IPS-11a (cell line): ENCODE data around the gene GRIN1.
A peak's percentile ranks its signal among the peaks of the same experiment; 100 is the strongest.

Experiments used
- H3K4me3 ChIP-seq: one replicate; pipeline ENCODE4 v1.5.1; 2013; ENCODE audit warnings: low read depth, low read length, control low read depth

Gene GRIN1

DNA sequence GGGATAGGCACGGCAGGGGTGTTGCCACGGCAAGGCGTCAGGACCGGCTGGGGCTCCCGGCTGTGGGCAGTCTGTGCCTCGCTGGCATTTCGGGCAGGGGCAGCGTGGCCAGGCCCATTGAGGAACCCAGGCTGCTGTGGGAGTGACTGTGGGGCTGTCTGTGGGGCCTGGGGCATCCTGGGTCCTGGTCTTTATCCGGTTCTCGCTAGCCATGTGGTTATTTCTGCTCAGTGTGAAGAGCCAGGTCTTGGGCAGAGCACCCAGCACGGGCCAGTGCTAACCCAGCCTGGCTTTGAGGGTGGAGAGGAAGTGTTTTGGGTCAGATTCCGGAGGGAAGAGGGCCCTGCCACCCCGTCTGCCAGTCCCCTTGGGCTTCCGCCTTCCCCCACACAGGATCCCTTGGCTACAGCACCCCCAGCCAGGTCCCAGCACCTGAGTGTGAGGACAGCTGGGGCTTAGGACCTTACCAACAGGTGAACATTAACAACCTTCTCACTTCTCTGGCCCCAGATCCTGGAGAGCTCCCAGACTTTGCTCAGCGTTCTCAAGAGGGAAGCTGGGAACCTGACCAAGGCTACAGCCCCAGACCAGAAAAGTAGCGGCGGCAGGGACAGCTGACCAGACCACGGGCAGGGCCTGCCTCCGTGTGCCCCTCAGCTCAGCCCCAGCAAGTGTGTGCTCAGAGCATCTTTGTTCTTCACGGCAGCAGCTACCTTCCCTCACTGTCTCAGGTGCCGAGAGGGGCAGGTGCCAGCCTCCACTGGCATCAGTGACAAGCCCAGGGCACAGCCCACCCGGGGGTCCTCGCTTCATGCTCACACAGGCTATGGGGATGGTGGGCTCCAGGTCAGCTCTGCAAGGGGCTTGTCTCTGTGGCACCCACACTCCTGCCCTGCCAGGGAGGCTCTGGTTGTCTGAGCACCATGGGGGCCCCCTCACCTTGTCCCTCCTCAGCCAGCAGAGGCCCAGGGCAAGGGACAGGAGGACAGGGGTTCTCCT, 50.6 kb downstream of the GRIN1 start:
- peak overlapping the region; percentile 89 for H3K4me3 ChIP-seq

DNA sequence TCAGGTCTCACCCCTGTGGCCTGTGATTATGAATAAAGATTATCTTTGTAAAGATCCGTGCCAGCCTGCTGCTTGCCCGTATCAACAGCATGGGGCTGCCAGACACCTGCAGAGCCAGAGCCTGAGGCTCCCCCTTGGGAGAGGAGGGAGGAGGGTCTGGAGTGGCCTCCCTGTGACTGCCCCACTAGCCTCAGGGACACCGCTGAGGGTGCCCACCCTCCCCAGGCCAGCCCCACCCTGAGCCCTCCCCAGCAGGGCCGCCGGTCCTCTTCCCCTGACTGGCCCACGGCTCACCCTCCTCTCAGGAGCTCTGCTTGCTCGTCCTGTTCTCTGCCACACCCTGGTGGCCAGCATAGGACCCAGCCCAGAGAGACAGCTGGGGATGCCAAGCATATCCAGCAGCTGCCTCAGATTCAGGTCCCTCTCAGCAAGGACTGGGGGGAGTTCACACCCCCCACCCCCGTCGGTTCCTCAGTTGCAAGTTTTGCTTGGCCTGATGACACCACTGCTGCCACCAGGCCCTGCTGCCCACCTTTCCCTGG, 51.4 kb downstream of the GRIN1 start:
- H3K4me3 ChIP-seq: no peak overlapping the region

DNA sequence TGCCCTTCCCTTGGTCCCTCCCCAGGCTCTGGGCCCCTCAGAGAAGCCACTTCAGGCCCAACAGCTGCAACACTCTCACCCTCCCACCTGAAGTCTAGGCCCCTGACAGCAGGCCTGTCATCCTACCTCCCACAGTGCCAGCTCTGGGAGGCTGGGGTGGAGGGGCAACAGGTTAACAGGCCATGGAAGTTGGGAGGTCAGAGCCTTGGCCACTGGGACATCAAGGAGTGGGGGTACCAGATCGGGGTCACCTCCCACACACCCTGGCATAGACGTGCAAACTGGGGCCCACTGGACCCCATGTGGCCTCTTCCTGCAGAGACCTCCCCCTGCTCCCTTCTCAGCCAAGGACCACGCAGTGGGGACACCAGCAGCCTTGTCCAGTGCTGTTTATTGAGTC, 52.3 kb downstream of the GRIN1 start:
- no peak overlapping the region for H3K4me3 ChIP-seq

DNA sequence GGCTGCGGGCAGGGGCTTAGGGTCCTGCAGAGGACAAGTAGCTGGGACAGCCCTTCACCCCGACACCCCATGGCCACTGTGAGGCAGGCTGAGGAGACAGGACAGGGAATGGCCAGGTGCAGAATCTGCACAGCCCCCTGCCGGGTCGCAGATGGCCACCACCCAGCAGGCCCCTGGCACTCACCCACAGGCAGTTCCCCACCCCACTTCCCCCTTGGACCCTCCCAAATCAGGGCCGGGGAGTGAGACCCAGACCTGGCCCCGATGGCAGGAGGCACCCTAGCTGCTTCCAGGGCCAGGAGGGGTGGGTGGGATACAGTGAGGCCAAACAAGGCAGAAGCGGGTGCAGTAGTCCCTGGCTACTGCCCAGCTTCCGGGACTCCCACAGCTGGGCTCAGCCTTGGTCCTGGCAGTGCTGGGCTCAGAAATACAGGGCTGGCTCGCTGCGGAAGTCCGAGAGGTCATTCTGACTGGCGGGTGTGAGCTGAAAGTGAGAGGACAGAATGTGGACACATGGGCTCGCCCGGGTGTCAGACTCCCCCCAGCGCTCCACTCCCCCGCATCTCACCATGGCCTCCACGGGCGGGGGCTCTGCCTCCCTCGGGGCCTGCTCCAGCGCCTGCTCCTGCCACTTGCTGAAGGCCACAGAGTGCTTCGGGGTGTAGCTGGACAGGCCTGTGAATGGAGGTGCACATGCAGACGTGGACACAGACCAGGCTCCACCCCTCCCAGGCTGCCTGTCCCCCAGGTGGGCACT, 52.9 kb downstream of the GRIN1 start:
- H3K4me3 ChIP-seq: no peak overlapping the region

DNA sequence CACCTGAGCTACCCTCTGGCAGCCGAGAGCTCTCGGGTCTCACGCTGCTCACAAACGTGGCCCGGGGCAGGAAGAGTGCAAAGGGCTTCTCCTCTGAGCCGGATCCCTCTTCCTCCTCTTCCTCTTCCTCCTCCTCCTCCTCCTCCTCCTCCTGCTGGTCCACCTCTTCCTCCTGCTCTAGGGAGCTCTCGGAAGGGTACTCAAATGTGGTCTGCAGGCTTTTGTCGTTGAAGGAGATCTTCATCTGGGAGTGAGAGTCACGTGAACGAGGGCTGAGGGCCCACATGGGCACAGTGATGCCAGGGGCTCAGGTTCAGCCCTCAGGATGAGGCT, 53.5 kb downstream of the GRIN1 start:
- no peak overlapping the region for H3K4me3 ChIP-seq

DNA sequence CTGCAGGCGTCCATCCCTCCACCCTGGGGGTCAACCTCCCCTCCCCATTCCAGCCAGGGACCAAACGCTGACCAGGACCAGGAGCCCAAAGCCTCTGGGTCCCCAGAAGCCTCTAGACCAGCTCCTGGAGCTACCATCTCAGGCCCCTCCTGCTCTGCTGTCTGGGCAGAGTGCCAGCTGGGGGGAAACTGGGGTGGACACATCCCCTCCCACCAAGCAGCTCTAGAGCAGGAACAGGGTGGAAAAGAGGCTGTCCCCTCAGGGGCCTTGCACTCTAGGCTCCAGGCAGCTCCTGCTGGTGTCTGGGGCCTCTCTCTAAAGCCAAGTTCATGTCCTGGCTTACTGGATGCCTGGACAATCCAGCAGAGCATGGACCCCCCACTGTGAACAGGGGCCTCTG, 53.9 kb downstream of the GRIN1 start:
- no peak overlapping the region for H3K4me3 ChIP-seq

DNA sequence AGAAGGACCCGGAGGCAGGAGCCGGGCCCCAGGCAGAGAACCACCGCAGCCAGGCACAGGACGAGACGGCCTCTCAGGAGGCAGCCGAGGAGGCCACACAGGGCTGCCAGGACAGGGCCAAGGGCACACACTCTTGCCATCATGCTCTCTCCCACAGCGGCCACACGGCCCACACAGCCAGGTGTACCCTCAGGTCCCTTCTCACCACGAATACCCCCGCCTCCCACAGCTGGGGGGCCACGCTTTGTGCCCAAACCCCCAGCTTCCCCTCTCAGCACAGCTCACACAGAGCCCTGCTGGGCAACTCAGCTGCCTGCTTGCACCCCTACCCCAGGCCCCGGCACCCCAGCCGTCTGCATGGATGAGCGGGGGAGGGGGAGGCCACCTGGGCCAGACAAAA, 54.8 kb downstream of the GRIN1 start:
- no peak overlapping the region for H3K4me3 ChIP-seq

DNA sequence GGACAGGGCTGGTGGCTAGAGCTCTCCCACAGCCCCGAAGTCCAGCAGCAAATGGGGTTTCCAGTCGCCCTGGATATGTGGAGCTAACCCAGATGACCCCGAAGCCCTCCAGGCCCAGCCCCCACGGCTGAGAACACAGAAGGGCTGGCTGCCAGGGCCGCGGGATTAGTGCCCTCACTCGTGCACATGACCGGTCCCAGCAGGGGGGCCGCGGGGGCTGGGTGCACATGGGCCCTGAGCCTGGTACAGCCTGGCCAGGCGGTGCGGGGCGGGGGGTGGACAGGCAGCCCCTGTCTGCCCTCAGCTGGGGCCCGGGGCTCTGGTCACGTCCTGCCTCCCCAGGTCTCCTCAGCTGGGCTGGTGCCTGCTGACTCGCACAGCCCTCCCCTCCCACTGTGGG, 55.4 kb downstream of the GRIN1 start:
- no peak overlapping the region for H3K4me3 ChIP-seq

DNA sequence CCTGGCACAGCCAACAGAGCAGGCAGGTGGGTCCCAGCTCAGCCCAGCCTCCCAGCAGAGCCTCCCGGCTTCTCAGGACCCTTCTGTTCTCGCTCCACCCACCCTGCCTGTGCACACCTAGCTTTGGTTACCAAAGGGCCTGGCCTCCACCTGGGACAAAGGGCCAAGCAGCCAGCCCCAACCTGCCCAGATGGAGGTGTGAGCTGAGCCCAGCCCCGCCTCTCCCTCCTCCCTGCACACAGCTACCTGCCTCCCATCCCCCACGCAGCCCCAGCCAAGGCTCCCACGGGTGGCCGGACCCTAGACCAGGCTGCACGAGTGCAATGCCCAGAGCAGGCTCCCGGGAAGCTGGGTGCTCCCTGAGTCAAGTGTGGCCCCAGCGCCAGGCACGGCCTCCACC, 56.0 kb downstream of the GRIN1 start:
- no peak overlapping the region for H3K4me3 ChIP-seq

DNA sequence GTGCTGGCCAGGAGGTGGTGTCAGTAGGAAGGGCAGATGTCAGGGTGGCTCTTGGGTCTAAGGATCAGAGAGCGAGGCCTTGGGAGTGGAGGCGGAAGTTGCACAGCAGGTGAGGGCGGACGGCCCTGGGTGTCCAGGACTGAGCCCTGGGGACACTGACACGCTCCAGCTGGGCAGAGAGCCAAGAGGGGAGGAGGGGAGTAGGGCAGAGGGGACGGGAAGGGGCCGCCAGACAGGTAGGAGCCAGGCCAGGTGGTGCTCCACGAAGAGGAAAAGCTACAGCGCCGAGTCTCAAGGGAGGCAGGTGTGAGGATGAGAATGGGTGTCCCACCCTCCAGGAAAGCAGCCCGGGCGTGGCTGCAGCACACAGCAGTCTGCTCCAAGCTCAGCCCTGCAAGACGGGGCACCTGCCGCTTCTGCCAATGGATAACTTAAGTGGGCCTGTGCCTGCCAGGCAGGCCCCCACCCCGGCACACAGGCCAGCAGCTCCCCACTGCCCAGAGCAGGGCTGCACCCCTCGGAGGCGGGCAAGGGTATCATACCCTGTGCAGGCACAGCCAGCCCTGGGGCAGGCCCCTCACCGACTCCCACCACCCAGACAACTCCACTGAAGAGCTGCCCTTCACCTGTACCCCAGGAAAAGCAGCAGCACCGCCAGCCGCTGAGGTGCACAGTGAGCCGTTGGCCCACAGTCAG, 56.7 kb downstream of the GRIN1 start:
- H3K4me3 ChIP-seq: no peak overlapping the region

DNA sequence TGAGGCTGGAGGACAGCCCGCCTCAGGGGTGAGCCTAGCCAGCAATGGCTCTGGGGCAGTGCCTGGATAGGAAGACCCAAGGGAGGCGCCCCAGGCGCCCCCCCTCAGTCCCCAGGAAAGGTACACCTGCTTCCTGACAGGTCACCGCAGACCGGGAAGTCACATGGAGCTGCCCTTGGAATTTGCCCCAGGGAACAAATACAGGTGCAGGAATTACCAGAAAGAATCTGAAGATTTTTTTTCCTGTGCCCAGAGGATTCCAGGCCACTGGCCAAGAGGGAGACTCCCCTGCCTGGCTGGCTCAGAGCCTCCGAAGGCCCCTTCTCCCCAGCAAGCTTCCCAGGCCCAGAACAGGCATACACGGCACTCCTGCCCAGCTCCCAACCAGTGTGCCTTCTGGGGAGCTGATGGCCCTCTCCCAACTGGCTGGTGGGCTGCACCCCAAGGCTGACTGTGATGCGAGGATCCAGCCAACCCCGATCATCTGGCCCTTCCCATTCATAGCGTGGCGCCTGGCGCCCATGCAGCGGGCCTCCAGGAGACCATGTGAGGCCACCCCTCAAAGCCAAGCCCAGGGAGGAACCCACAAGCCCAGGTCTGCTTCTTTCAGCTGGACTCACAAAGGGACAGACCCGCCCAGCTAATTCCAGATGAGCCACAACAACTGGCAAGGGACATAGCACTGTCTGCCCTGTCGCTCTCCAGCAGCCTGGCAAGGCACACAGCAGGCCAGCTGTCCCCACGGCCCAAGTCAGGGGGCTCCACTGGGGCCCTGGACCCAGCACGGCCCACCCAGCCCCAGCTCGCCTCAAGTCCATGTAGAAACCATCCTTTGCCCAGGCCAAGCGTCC, 59.3 kb downstream of the GRIN1 start:
- H3K4me3 ChIP-seq: no peak overlapping the region

DNA sequence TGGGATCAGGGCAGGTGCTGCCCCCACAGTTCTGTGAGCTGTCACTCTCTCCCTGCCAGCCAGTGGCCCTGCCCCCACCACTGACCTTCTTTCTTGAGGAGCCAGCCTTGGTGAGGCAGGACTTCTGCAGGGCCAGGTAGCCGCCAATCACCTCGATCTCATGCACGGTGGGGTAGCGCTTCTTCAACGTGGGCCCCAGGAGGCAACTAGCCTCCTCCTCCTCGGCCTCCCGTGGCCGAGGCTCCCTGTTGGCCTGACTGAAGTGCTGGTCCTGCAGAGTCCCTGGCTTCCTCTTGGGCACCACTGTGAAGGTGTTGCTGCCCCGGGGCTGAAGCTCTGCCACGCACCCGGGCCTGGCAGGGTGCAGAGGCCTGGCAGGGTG, 59.9 kb downstream of the GRIN1 start:
- H3K4me3 ChIP-seq: no peak overlapping the region

DNA sequence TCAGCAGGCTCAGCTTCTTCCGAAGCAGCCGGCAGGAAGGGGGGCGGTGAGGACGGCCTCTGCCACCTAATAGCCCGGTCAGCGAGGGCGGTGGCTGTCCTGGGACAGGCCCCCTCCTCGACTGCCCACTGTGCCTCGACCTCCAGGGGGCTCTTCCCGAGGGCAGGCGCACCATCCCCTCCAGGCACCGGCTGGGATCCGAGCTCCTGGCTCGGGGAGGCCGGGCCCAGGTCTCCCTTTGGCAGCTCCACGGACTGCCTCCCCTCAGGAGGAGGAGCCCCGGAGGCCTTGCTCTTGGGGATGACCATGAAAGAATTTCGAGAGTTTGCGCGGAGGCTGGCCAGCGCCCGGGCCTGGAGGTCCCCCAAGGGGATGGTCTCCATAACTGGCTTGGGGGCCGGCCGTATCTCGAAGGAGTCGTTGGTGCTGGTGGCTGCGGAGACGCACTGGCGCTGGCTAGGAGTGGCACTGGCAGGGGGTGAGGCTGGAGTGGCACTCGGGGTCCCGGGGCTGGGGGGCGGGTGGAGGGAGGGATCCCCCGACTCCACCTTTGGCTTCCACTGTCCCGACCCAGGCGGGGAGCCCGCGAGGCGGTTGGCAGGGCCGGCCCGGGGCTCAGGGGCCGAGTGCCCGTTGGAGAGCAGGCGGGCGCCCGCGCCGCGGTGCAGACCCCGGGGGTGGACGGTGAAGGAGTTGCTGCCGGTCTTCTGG, 60.6 kb downstream of the GRIN1 start:
- peak overlapping the region; percentile 13 for H3K4me3 ChIP-seq

DNA sequence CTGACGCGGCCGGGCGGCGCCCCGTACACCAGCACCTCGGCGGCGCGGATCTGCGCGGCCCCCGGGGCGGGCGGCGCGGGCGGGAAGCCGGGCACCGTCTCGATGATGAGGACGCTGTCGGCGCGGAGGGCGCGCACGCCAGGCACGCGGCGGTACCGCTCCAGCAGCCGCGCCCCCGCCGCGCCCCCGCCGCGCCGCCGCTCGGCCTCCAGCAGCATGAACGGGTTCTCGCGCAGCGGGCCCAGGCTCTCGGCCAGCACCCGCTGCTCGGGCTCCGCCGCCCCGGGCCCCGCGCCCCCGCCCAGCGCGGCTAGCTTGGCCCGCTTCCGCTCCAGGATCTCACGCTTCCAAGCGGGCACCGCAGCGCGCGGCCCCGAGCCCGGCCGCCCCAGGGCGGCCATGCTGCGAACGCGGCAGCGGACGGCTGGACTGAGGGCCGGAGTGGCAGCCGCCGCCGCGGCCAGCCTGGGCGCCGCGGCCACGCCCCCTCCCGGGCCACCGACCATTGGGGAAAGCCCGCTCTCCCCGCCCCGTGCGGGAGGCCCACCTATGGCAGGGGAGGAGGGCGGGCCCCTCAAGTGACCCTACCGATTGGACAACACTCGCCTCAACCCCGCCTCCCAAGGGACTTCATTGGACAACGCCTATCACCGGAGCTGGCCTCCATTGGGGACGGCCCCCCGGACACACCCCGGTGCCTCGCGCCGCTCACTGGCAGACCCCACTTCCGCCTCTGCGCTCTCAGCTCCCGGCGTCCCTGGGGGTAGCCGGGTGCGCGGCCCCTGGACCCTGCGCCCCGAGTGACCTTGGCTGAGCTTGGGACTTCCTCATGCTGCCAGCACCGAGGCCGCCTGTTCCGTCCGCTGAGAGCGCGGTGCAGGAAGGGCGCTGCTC, 61.6 kb downstream of the GRIN1 start, which contains the start of gene TPRN:
TPRN (minus strand) TSS at position 431 of the 894 bp plus-strand sequence; CDS start at position 401, 30 bp downstream.
- H3K4me3 ChIP-seq: peak within 1 kb of the TSS; percentile 53

DNA sequence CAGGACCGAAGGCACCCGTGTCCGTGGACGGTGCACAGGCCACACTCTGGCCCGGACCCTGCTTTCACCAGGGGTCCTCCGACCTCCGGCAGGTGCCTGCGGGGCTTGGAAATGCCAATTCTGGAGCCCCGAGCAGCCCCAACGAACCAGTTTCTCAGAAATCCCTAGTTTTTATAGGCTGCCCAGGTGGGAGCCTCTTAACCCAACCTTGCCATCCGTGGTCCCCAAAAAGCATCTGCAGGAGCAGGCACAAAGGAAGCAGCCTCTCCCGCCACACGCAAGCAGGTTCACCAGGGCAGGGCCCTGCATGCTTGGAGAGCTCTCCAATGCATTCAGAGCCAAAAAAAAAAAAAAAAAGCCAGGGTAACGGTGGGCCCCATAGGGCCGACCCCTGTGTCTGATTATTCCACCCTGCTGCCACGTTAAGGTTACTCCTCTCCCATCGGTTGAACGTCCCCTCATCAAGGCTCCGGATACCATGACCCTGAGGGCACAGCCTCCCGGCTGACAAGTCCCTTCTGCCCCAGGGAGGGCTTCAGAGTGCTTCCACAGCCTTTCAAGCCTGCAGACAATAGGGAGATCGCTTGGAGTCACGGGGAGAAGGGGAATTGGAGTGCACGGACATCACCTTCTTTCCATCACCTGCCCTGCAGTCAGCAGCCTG, 62.4 kb downstream of the GRIN1 start:
- H3K4me3 ChIP-seq: peak overlapping the region; percentile 53

DNA sequence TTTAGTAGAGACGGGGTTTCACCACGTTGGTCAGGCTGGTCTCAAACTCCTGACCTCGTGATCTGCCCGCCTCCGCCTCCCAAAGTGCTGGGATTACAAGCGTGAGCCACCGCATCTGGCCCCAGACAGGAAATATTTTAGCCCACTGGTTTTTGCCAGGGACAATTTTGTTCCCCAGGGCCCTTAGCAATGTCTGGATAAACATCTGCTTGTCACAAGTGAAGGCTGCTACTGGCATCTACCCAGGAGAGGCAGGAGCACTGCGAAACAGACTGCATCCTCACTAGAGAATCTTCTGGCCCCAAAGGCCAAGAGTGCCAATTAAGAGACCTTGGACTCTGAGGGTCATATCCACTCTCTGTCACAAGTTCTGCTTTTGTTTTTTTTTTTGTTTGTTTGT, 64.0 kb downstream of the GRIN1 start:
- no peak overlapping the region for H3K4me3 ChIP-seq

DNA sequence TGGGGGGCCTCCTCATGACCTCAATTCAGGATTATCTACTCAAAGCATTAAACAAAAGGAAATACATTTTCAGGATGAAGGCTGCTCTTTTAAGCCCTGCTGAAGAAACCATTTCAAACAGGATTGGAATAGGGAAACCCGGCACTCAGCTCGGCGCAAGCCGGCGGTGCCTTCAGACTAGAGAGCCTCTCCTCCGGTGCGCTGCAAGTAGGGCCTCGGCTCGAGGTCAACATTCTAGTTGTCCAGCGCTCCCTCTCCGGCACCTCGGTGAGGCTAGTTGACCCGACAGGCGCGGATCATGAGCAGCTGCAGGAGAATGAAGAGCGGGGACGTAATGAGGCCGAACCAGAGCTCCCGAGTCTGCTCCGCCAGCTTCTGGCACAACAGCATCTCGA, 65.8 kb downstream of the GRIN1 start:
- H3K4me3 ChIP-seq: peak overlapping the region; percentile 94
